ENCODE measurements around the gene EFTUD2.
"Not testable (repeated sequence)": the region's sequence is repeated elsewhere in the genome, so short reads cannot be mapped to it uniquely, and the experiment has no call there.

- TF ChIP-seq, protein P1, sequence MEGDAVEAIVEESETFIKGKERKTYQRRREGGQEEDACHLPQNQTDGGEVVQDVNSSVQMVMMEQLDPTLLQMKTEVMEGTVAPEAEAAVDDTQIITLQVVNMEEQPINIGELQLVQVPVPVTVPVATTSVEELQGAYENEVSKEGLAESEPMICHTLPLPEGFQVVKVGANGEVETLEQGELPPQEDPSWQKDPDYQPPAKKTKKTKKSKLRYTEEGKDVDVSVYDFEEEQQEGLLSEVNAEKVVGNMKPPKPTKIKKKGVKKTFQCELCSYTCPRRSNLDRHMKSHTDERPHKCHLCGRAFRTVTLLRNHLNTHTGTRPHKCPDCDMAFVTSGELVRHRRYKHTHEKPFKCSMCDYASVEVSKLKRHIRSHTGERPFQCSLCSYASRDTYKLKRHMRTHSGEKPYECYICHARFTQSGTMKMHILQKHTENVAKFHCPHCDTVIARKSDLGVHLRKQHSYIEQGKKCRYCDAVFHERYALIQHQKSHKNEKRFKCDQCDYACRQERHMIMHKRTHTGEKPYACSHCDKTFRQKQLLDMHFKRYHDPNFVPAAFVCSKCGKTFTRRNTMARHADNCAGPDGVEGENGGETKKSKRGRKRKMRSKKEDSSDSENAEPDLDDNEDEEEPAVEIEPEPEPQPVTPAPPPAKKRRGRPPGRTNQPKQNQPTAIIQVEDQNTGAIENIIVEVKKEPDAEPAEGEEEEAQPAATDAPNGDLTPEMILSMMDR (conservative IDR thresholded peaks at IDR 0.05; ENCODE audit: low read depth, low read length) = not testable (repeated sequence)
- TF ChIP-seq POLR2A (IDR thresholded peaks at IDR 0.05; ENCODE audit: low read depth, low read length); ELK1 (IDR thresholded peaks at IDR 0.05; ENCODE audit: borderline replicate concordance, low read depth, low read length); RAD21 (IDR thresholded peaks at IDR 0.05; ENCODE audit: low read length); FOS (IDR thresholded peaks at IDR 0.05; ENCODE audit: low read depth, low read length); MAZ (IDR thresholded peaks at IDR 0.05; ENCODE audit: borderline replicate concordance, low read depth, low read length); RFX5 (IDR thresholded peaks at IDR 0.05; ENCODE audit: low read depth, low read length); RCOR1 (IDR thresholded peaks at IDR 0.05; ENCODE audit: insufficient replicate concordance, low read length); CHD1 (IDR thresholded peaks at IDR 0.05; ENCODE audit: low read depth, low read length); MXI1 (IDR thresholded peaks at IDR 0.05; ENCODE audit: borderline replicate concordance, low read depth, low read length); CEBPB (IDR thresholded peaks at IDR 0.05; ENCODE audit: low read depth, low read length); BHLHE40 (IDR thresholded peaks at IDR 0.05; ENCODE audit: low read depth, low read length): not testable (repeated sequence)
- TF ChIP-seq, protein P2, sequence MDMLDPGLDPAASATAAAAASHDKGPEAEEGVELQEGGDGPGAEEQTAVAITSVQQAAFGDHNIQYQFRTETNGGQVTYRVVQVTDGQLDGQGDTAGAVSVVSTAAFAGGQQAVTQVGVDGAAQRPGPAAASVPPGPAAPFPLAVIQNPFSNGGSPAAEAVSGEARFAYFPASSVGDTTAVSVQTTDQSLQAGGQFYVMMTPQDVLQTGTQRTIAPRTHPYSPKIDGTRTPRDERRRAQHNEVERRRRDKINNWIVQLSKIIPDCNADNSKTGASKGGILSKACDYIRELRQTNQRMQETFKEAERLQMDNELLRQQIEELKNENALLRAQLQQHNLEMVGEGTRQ (IDR thresholded peaks at IDR 0.05; ENCODE audit: low read depth, low read length) = not testable (repeated sequence)
These were observed 80.7 kb downstream of the EFTUD2 start for GRCh38 chr17:44818508-44818907.

All from IMR-90 (cell line).